HepG2 (cell line): Measurements from ENCODE around the gene KIAA0930. TPM values are rescaled to one million over a fixed set of nuclear protein-coding genes. Genes with fewer than 3 reads are reported as not detected.

Experiments used
- ATAC-seq: fragments of 200-7000 bp; cut with Tn5 transposase; 3 replicates; pipeline ENCODE4 v1.9.1; 2020; ENCODE audit warnings: mild to moderate bottlenecking, moderate library complexity
- BruUV-seq: library from RNA; stranded (reverse); fragments of 400-500 nt; replicated peaks from 2 replicates; lab custom pipeline; 2021; lab: Mats Ljungman, UMichigan
- CTCF ChIA-PET: fragments of 300-600 bp; formaldehyde crosslinking; extraction: SDS; loops from one replicate; lab custom pipeline; 2021; ENCODE audit warnings: low total read pairs, inconsistent platforms, low intra/inter-chr PET ratio; lab: Yijun Ruan, JAX
- POLR2A ChIA-PET: fragments of 350-600 bp; sonication (Branson Sonifier 250); formaldehyde crosslinking; loops from one replicate; lab custom pipeline; 2020; ENCODE audit warnings: antibody characterized with exemption, inconsistent platforms; lab: Yijun Ruan, JAX
- DNase-seq: peaks from one replicate; pipeline ENCODE4 v3.0.0-alpha.2; 2015; ENCODE audit warnings: low spot score
- FAIRE-seq: peaks from 3 replicates; lab custom pipeline; 2011; peaks lifted over from hg19 to GRCh38; lab: Jason Lieb, UNC
- H2AFZ ChIP-seq: one replicate; pipeline ENCODE4 v1.6.1; 2011; ENCODE audit warnings: low read length, inconsistent platforms
- H3K27ac ChIP-seq: fragments of 300-600 bp; 3 replicates; pipeline ENCODE4 v1.8.0; 2011; ENCODE audit warnings: mixed run types, mild to moderate bottlenecking, mixed read lengths, low read length, inconsistent platforms; ENCODE audit not compliant: insufficient read depth; ENCODE audit errors: extremely low read length
- H3K27me3 ChIP-seq, 2 experiments: fragments of 200-600 bp in 1 of 2; 2 replicates in 1 of 2; 3 replicates in 1 of 2; pipeline versions ENCODE4 v1.6.0 to v1.8.0; 2011; ENCODE audit warnings: low read length in 2 of 2, mild to moderate bottlenecking in 2 of 2, moderate library complexity in 2 of 2, inconsistent platforms in 1 of 2; ENCODE audit not compliant: insufficient read depth in 2 of 2, control insufficient read depth in 1 of 2
- H3K36me3 ChIP-seq, 2 experiments: fragments of 200-600 bp in 1 of 2; replicated peaks in 1 of 2; 2 replicates in 1 of 2; 3 replicates in 1 of 2; pipeline versions ENCODE4 v1.5.1 to v1.8.0; 2011; ENCODE audit warnings: low read length in 2 of 2, inconsistent platforms in 1 of 2; ENCODE audit not compliant: insufficient read depth in 2 of 2, control insufficient read depth in 1 of 2
- H3K4me1 ChIP-seq: 2 replicates; pipeline ENCODE4 v1.5.1; 2012; ENCODE audit warnings: low read length, inconsistent platforms; ENCODE audit not compliant: insufficient read depth
- H3K4me2 ChIP-seq: 2 replicates; pipeline ENCODE4 v1.6.0; 2011; ENCODE audit warnings: low read depth, low read length, inconsistent platforms
- H3K4me3 ChIP-seq, 3 experiments: fragments of 200-600 bp in 1 of 3; sonication (generic), shearing (Covaris generic) in 1 of 3; replicated peaks in 1 of 3; 2 replicates each; pipeline ENCODE4 v1.5.1; 2011 to 2016; ENCODE audit warnings: low read length in 3 of 3, inconsistent platforms in 2 of 3, low read depth in 2 of 3, mild to moderate bottlenecking in 2 of 3, control low read depth in 1 of 3, mixed read lengths in 1 of 3; ENCODE audit not compliant: insufficient read depth in 1 of 3
- H3K79me2 ChIP-seq: one replicate; pipeline ENCODE4 v1.6.1; 2011; ENCODE audit warnings: low read length, inconsistent platforms; ENCODE audit not compliant: insufficient read depth
- H3K9ac ChIP-seq: 2 replicates; pipeline ENCODE4 v1.6.0; 2011; ENCODE audit warnings: mild to moderate bottlenecking, low read depth, low read length, inconsistent platforms; ENCODE audit not compliant: insufficient read depth
- H3K9me3 ChIP-seq: 2 replicates; pipeline ENCODE4 v1.5.1; 2012; ENCODE audit warnings: mild to moderate bottlenecking, low read length
- H4K20me1 ChIP-seq: 2 replicates; pipeline ENCODE4 v1.6.0; 2011; ENCODE audit warnings: inconsistent platforms, mild to moderate bottlenecking, low read length, moderate library complexity; ENCODE audit not compliant: insufficient read depth
- CEBPB ChIP-seq: IDR thresholded peaks from 2 replicates; pipeline ENCODE4 v1.6.1; 2011; ENCODE audit warnings: low read depth, low read length, improper control_type of control experiment, borderline replicate concordance
- FOXC1 ChIP-seq: sonication (generic); formaldehyde crosslinking; IDR thresholded peaks from 2 replicates; pipeline ENCODE4 v1.8.0; 2022; ENCODE audit warnings: mild to moderate bottlenecking, missing genetic modification reagents, borderline replicate concordance
- HHEX ChIP-seq: IDR thresholded peaks from 2 replicates; pipeline ENCODE4 v1.6.1; 2016; ENCODE audit warnings: control low read depth
- KAT2B ChIP-seq: fragments of 150-350 bp; IDR thresholded peaks from 2 replicates; pipeline ENCODE4 v1.6.1; 2014; ENCODE audit warnings: low read depth, low read length, borderline replicate concordance
- KLF6 ChIP-seq: IDR thresholded peaks from 2 replicates; pipeline ENCODE4 v1.8.0; 2016; ENCODE audit warnings: missing biosample characterization, missing genetic modification reagents
- NR1H2 ChIP-seq: sonication (generic); formaldehyde crosslinking; IDR thresholded peaks from 2 replicates; pipeline ENCODE4 v1.8.1; 2022; ENCODE audit warnings: low read depth, missing genetic modification reagents, borderline replicate concordance
- RFX1 ChIP-seq: fragments of 450-650 bp; IDR thresholded peaks from 2 replicates; pipeline ENCODE4 v1.6.1; 2017
- SRSF9 ChIP-seq: fragments of 200-400 bp; formaldehyde crosslinking; IDR thresholded peaks from 2 replicates; pipeline ENCODE4 v1.6.1; 2018; ENCODE audit warnings: borderline replicate concordance, mild to moderate bottlenecking, low read depth, low read length; ENCODE audit not compliant: insufficient read depth, poor library complexity, severe bottlenecking
- ZNF160 ChIP-seq: sonication (generic); formaldehyde crosslinking; IDR thresholded peaks from 2 replicates; pipeline ENCODE4 v1.8.0; 2022; ENCODE audit warnings: mild to moderate bottlenecking, inconsistent platforms, missing genetic modification reagents
- ZNF7 ChIP-seq: IDR thresholded peaks from 2 replicates; pipeline ENCODE4 v1.6.1; 2016; ENCODE audit warnings: missing biosample characterization, missing genetic modification reagents
- ZNF746 ChIP-seq: sonication (generic); formaldehyde crosslinking; IDR thresholded peaks from 2 replicates; pipeline ENCODE4 v1.8.0; 2022; ENCODE audit warnings: mild to moderate bottlenecking, missing genetic modification reagents
- ZNF781 ChIP-seq: sonication (generic); formaldehyde crosslinking; IDR thresholded peaks from 2 replicates; pipeline ENCODE4 v1.5.1; 2020; ENCODE audit warnings: borderline replicate concordance, mild to moderate bottlenecking, missing genetic modification reagents; ENCODE audit errors: not compliant biosample characterization
- WGBS: methylation state at CpG from one replicate; pipeline ENCODE4 v1.1.6; 2017; ENCODE audit warnings: low lambda C conversion rate; 5-methylcytosine and 5-hydroxymethylcytosine counted together
- in situ Hi-C: cut with HindIII; loops from 2 replicates; pipeline ENCODE4 v1.10.0; 2017; ENCODE audit warnings: low pct_unique_long_range_greater_than_20kb; ENCODE audit not compliant: extremely low pct_ligation_motif_present
- intact Hi-C: fragments of 100-400 bp; cut with micrococcal nuclease; formaldehyde crosslinking; loops from one replicate; pipeline ENCODE4 v1.10.0; 2022; ENCODE audit not compliant: unreplicated experiment
- polyA plus RNA-seq, 8 experiments: library from polyadenylated mRNA; depleted of rRNA in 3 of 8; stranded (reverse) in 7 of 8; unstranded in 1 of 8; fragments of >200 nt; fragmentation: Illumina TruSeq in 4 of 8; extraction: Trizol in 4 of 8; gene quantifications; 2 replicates each; pipeline versions ENCODE4 v1.2.1 to v1.2.3, GENCODE V29; 2011 to 2016; ENCODE audit warnings: low read depth in 4 of 8, missing spikeins in 1 of 8, mixed read lengths in 1 of 8; ENCODE audit not compliant: insufficient read depth in 1 of 8
- total RNA-seq, 5 experiments: library from RNA; depleted of rRNA; stranded (reverse); fragments of >200 nt; fragmentation: Illumina TruSeq; extraction: Trizol; gene quantifications; 2 replicates each; pipeline ENCODE4 v1.2.3, GENCODE V29; 2016; ENCODE audit warnings: low read depth in 1 of 5
- TF ChIP-seq, protein P1 (sequence below): sonication (generic); formaldehyde crosslinking; IDR thresholded peaks from 2 replicates; pipeline ENCODE4 v1.5.0; 2020; ENCODE audit warnings: mild to moderate bottlenecking, missing genetic modification reagents, moderate library complexity
- TF ChIP-seq, protein P2 (sequence below): sonication (generic); formaldehyde crosslinking; IDR thresholded peaks from 2 replicates; pipeline ENCODE4 v1.5.1; 2020; ENCODE audit warnings: mild to moderate bottlenecking, missing genetic modification reagents
- TF ChIP-seq, protein P3 (sequence below): sonication (generic); formaldehyde crosslinking; IDR thresholded peaks from 2 replicates; pipeline ENCODE4 v1.5.1; 2020; ENCODE audit warnings: mild to moderate bottlenecking, missing genetic modification reagents, borderline replicate concordance

KIAA0930 gene
- total and polyA plus RNA-seq, 2 of the 13 experiments (the other 11 are each of a cell fraction or from before 2014, with no cell fraction given) = 27.0 to 38.2 TPM

DNA sequence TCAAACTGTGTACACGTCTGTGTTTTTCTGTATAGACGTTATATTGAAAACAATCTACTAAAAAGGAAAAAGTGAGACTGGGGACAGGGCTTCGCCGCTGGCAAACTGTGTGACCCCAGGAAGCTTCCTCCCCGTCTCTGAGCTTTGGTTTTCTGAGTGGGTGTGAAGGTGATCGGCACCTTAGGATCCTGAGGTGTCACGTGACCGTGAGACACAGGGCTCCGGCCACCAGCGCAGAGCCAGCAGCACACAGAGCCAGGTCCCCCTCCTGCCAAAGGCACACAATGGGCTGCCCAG lies 32.0 kb downstream of the KIAA0930 start:
- no peaks in the 10 kb centered on the region for H3K27me3 ChIP-seq
- H3K9ac ChIP-seq = no peak overlapping the region
- intact Hi-C loops (no loop called here), in situ Hi-C loops (no loop called here)
- H3K4me3 ChIP-seq = no peak overlapping the region
- H3K27ac ChIP-seq = no peak overlapping the region
- no peaks in the 10 kb centered on the region for H3K9me3 ChIP-seq
- H3K4me2 ChIP-seq = no peak overlapping the region
- DNase-seq (no peak), FAIRE-seq (no peak), ATAC-seq (no peak)
- H3K4me1 ChIP-seq = no peaks in the 10 kb centered on the region
- POLR2A ChIA-PET = no interaction called here
- no peaks in the 10 kb centered on the region for H3K79me2 ChIP-seq
- no peak for TF ChIP-seq SRSF9
- TF ChIP-seq, protein P1, sequence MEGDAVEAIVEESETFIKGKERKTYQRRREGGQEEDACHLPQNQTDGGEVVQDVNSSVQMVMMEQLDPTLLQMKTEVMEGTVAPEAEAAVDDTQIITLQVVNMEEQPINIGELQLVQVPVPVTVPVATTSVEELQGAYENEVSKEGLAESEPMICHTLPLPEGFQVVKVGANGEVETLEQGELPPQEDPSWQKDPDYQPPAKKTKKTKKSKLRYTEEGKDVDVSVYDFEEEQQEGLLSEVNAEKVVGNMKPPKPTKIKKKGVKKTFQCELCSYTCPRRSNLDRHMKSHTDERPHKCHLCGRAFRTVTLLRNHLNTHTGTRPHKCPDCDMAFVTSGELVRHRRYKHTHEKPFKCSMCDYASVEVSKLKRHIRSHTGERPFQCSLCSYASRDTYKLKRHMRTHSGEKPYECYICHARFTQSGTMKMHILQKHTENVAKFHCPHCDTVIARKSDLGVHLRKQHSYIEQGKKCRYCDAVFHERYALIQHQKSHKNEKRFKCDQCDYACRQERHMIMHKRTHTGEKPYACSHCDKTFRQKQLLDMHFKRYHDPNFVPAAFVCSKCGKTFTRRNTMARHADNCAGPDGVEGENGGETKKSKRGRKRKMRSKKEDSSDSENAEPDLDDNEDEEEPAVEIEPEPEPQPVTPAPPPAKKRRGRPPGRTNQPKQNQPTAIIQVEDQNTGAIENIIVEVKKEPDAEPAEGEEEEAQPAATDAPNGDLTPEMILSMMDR (CRISPR knock-in tag) = no peak
- TF ChIP-seq HHEX (CRISPR knock-in tag) = no peak
- TF ChIP-seq, protein P2, sequence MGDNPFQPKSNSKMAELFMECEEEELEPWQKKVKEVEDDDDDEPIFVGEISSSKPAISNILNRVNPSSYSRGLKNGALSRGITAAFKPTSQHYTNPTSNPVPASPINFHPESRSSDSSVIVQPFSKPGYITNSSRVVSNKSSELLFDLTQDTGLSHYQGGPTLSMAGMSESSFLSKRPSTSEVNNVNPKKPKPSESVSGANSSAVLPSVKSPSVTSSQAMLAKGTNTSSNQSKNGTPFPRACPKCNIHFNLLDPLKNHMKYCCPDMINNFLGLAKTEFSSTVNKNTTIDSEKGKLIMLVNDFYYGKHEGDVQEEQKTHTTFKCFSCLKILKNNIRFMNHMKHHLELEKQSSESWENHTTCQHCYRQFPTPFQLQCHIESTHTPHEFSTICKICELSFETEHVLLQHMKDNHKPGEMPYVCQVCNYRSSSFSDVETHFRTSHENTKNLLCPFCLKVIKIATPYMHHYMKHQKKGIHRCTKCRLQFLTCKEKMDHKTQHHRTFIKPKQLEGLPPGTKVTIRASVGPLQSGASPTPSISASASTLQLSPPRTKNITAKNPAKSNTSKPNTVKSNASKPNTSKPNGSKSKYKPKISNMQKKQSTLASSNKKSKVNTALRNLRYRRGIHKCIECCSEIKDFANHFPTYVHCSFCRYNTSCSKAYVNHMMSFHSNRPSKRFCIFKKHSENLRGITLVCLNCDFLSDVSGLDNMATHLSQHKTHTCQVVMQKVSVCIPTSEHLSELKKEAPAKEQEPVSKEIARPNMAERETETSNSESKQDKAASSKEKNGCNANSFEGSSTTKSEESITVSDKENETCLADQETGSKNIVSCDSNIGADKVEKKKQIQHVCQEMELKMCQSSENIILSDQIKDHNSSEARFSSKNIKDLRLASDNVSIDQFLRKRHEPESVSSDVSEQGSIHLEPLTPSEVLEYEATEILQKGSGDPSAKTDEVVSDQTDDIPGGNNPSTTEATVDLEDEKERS (CRISPR knock-in tag) = no peak
- no peak for TF ChIP-seq ZNF746 (CRISPR knock-in tag)
- TF ChIP-seq, protein P3, sequence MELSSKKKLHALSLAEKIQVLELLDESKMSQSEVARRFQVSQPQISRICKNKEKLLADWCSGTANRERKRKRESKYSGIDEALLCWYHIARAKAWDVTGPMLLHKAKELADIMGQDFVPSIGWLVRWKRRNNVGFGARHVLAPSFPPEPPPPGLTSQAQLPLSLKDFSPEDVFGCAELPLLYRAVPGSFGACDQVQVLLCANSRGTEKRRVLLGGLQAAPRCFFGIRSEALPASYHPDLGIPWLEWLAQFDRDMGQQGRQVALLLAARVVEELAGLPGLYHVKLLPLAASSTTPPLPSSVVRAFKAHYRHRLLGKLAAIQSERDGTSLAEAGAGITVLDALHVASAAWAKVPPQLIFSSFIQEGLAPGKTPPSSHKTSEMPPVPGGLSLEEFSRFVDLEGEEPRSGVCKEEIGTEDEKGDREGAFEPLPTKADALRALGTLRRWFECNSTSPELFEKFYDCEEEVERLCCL (CRISPR knock-in tag) = no peak
- TF ChIP-seq FOXC1 = no peak
- no peak for TF ChIP-seq CEBPB
- no peak for TF ChIP-seq KLF6 (CRISPR knock-in tag)
- TF ChIP-seq ZNF781 (CRISPR knock-in tag) = no peak
- no peak for TF ChIP-seq RFX1
- TF ChIP-seq ZNF7 = no peak
- no peak for TF ChIP-seq ZNF160
- no peak for TF ChIP-seq KAT2B
- no peak for TF ChIP-seq NR1H2
- WGBS = 94% methylated on average over 7 of the region's 10 CpGs
- no TSS peak for BruUV-seq
- H3K36me3 ChIP-seq = peaks cover 7 to 12% of the 10 kb centered on the region in 2 experiments; a peak in 3 of 5 replicates
- H2AFZ ChIP-seq = no peak overlapping the region
- CTCF ChIA-PET = no interaction called here
- peaks cover 10% of the 10 kb centered on the region; the same call in 1 of the 2 replicates for H4K20me1 ChIP-seq
